ENCODE measurements around the gene COMMD4. TPM values are rescaled to one million over a fixed set of nuclear protein-coding genes. Genes with fewer than 3 reads are reported as not detected.
A peak's percentile ranks its signal among the peaks of the same experiment; 100 is the strongest.
"Not testable (repeated sequence)": the region's sequence is repeated elsewhere in the genome, so short reads cannot be mapped to it uniquely, and the experiment has no call there.

The COMMD4 gene
- total RNA-seq, 1 donor from 2014 or later: 147 TPM

DNA sequence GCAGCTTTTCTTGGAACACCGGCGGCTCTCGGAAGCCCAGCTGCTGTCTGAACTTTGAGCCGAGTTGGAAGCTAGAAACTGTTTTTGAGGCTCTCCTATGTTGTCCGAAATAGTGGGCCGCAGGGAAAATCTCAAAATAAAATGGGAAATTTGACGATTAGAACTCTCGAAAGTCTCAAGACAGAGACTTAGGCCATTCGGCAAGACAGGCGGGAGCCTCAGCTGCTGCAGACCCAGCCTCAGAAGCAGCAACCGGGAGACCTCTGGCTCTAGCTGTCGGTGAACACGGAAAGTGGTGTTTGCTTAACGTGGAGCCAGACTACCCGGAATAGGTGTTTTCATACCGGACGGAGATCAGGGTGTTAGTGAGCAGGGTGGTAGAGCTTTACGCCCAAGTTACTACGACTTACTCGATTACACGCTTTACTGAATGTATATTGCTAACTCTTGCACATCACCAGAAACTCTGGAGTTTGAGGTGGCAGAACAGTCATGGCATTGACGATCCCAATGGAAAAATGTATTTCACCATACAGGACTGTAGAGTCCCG lies 32.9 kb downstream of the COMMD4 start:
- TF ChIP-seq, protein P1, sequence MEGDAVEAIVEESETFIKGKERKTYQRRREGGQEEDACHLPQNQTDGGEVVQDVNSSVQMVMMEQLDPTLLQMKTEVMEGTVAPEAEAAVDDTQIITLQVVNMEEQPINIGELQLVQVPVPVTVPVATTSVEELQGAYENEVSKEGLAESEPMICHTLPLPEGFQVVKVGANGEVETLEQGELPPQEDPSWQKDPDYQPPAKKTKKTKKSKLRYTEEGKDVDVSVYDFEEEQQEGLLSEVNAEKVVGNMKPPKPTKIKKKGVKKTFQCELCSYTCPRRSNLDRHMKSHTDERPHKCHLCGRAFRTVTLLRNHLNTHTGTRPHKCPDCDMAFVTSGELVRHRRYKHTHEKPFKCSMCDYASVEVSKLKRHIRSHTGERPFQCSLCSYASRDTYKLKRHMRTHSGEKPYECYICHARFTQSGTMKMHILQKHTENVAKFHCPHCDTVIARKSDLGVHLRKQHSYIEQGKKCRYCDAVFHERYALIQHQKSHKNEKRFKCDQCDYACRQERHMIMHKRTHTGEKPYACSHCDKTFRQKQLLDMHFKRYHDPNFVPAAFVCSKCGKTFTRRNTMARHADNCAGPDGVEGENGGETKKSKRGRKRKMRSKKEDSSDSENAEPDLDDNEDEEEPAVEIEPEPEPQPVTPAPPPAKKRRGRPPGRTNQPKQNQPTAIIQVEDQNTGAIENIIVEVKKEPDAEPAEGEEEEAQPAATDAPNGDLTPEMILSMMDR (conservative IDR thresholded peaks at IDR 0.05; ENCODE audit: low read depth, low read length): no peak
- DNase-seq (ENCODE audit: low read depth): no peak
- peak overlapping the region; percentile 67 for H3K4me3 ChIP-seq (ENCODE audit: low read depth, low read length)

DNA sequence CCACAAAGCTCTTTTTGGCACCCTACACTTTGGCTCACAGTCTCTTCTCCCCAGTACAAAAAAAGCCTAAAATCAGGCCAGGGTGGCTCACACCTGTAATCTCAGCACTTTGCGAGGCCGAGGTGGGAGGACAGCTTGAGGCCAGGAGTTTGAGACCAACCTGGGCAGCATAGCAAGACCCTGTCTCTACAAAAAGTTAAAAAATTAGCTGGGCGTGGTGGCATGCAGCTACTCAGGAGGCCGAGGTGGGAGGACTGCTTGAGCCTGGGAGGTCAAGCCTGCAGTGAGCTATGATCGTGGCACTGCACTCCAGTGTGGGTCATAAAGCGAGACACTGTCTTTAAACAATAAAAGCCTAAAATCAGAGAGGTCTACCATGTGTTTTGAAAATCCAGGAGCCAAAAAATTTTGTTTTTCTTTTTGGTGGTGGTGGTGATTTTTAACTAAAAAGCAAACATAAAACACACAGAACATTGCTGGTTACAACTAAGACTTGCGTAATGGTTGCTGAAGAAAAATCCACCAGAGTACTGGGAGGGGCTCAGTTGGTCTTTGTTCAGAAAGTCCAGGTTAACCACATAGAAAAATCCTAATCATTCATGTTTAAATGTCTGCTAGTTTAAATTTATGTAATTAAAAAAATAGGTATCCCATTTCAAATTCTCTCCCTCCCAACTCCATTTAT lies 34.2 kb downstream of the COMMD4 start:
- TF ChIP-seq, protein P1 (conservative IDR thresholded peaks at IDR 0.05; ENCODE audit: low read depth, low read length): no peak
- H3K4me3 ChIP-seq (ENCODE audit: low read depth, low read length): no peak overlapping the region
- no peak for DNase-seq (ENCODE audit: low read depth)

DNA sequence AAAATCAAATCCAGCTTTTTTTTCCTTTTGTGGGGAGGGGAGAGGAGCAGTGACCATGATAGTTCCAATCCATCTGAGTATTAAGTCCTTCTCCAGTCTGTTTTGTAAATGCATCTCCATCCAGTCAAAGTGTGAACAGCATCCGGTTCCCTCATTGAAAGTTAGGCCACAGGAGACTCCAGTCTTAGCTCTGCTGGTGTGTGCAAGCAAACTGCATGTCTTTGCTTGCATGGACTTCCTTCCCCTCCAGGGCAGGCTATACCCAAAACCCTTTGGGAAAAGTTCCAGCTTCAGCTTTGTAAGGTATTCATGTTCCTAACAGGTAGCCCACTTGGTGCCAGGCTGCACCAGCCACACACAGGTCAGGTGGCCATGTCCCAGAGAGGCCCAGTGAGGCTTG lies 35.6 kb downstream of the COMMD4 start:
- TF ChIP-seq, protein P1 (conservative IDR thresholded peaks at IDR 0.05; ENCODE audit: low read depth, low read length): no peak
- DNase-seq (ENCODE audit: low read depth): no peak
- H3K4me3 ChIP-seq (ENCODE audit: low read depth, low read length): no peak overlapping the region

DNA sequence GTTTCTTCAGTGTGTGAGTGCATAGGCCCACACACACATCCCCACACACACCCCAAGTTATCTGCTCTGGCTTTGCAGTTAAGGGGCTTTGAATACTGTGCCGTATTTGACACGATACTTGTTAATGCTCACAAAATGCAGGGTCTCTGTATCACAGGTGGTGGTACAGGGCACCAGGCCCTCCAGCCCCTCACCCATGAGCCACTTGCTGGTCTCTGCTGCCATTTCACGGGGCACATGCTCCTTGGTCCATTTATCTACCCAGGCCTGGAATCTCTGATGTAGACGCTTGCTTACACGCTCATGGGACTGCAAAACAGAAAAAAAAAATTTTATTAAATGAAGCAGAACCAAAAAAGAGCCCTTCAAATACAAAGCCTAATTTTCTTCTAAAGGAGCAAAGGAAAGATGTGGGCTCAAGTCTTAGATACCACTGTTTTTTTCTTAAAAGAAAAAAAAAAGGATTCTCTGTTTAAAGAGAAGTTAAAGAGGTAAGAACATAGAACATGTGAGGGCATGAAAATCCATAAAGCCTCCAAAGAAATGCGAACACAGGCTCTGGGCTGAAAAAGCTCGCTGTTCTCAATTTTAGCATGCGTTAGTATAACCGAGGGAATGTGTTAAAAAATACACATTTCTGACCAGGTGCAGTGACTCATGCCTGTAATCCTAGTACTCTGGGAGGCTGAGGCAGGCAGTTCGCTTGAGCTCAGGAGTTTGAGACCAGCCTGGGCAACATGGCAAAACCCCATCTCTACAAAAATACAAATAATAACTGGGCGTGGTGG lies 36.2 kb downstream of the COMMD4 start:
- no peak overlapping the region for H3K4me3 ChIP-seq (ENCODE audit: low read depth, low read length)
- DNase-seq (ENCODE audit: low read depth): no peak
- TF ChIP-seq, protein P1 (conservative IDR thresholded peaks at IDR 0.05; ENCODE audit: low read depth, low read length): no peak

DNA sequence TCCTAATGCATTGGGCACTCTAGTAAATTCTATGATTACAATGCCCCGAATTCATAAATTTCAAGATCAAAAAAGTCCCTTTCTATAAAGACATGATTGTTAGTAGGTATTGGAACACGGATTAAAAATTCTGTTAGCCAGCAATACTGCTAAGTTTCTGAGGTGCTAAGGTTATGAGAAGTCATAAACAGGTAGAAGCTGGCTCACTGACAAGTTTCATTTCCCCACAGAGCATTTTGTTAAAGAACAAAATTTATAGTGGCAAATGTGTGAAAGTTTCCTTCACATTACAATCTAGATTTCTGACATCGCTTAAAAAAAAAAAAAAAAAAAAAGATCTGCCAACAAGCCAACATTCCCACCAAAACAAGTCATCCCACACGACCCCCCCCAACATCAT lies 44.9 kb downstream of the COMMD4 start:
- no peak overlapping the region for H3K4me3 ChIP-seq (ENCODE audit: low read depth, low read length)
- TF ChIP-seq, protein P1 (conservative IDR thresholded peaks at IDR 0.05; ENCODE audit: low read depth, low read length): no peak
- DNase-seq (ENCODE audit: low read depth): no peak

DNA sequence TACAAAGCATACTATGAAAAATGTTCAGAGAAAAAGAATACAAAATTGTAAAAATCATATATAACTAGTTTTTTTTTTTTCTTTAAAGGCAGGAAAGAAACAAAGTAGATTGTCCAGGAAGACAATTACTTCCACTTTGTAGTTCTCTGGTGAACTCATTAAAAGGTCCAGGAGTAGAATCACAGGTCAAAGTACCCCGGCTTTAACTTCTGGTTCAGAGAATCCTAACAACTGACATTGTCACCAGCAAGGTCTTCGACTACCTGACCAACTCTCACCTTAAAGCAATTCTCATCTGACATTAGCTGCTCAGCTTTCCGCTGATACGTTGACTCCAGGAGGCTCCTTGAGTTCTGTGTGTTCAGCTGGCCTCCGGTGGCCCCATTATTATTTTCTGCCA lies 48.1 kb downstream of the COMMD4 start:
- H3K4me3 ChIP-seq (ENCODE audit: low read depth, low read length); DNase-seq (ENCODE audit: low read depth): not testable (repeated sequence)

Other genes starting within 250 kb of the COMMD4 start
- gene C15orf39, start 134.2 kb upstream of the COMMD4 start, total RNA-seq: 9.6 and 13.7 TPM in 2 replicates
- not detected in 2 replicates for gene GOLGA6C, start 77.7 kb upstream of the COMMD4 start, total RNA-seq
- not detected in 2 replicates for gene GOLGA6D, start 53.2 kb upstream of the COMMD4 start, total RNA-seq
- 5.5 and 7.6 TPM in 2 replicates for gene NEIL1, start 11.0 kb downstream of the COMMD4 start, total RNA-seq
- gene MAN2C1, start 32.5 kb downstream of the COMMD4 start, total RNA-seq: 47.5 and 104 TPM in 2 replicates
- gene SIN3A, start 115.6 kb downstream of the COMMD4 start, total RNA-seq: 26.2 and 33.4 TPM in 2 replicates
- gene PTPN9, start 243.3 kb downstream of the COMMD4 start, total RNA-seq: 23.8 and 29.4 TPM in 2 replicates

Data from epithelial cell of proximal tubule (primary cell).